ENCODE results near the gene COL1A1.

COL1A1 gene

GRCh38 chr17:50151937-50152547 is 49.4 kb downstream of the COL1A1 start:
- Histone ChIP-seq H3K27me3 (ENCODE audit: insufficient read depth, low read length) (no peaks in the 10 kb centered on the region), H3K9me3 (ENCODE audit: low read length) (no peaks in the 10 kb centered on the region), H3K4me3 (ENCODE audit: low read length) (peak overlapping the region; percentile 69), H2AFZ (ENCODE audit: low read depth, low read length) (peak overlapping the region; percentile 79), H3K4me1 (ENCODE audit: insufficient read depth, low read length) (peaks cover 32% of the 10 kb centered on the region), H3K36me3 (ENCODE audit: insufficient read depth, low read length) (no peaks in the 10 kb centered on the region)

- H3K4me3 ChIP-seq (ENCODE audit: low read length) = peak overlapping the region; percentile 69
- H2AFZ ChIP-seq (ENCODE audit: low read depth, low read length) = no peak overlapping the region
- H3K27me3 ChIP-seq (ENCODE audit: insufficient read depth, low read length) = no peaks in the 10 kb centered on the region
- H3K36me3 ChIP-seq (ENCODE audit: insufficient read depth, low read length) = no peaks in the 10 kb centered on the region
- H3K9me3 ChIP-seq (ENCODE audit: low read length) = no peaks in the 10 kb centered on the region
- H3K4me1 ChIP-seq (ENCODE audit: insufficient read depth, low read length) = peaks cover 39% of the 10 kb centered on the region
Observed at GRCh38 chr17:50151041-50151936, 50.1 kb downstream of the COL1A1 start.

DNA sequence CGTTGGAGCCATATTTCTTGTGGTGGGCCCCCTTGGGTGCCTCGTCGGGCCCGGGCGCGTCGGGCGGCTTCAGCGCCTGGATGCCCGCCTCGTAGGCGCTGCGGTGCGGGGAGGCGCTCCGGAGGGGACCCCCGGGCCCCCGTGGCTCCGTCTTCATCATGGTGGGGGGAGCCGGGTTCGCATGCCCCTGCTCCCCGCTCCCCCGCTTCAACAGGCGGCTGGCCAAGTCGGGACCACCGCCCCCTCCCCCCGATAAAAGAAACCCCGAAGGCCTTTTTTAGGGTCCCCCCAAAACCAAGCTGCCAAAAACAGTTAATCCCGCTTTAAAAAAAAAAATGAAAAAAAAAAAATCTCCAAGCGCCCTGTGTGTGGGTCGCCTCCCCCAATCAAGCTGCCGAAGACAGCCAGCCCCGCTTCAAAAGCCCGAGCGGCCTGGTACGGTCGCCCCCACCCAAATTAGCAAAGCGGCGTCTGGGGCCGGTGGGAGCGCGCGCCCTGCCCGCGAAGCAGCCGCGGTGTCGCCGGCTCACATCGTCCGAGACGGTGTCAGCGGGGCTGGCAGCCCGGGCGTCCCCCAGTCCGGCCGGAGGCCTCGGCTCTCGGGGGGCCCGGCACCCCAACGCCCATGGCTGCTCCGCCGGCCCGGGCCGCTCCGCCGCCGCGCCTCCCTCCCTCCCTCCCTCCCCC is 50.9 kb downstream of the COL1A1 start, which contains the start of gene PPP1R9B:
TSS of gene PPP1R9B (minus strand) at position 324 of the 687 bp plus-strand sequence. CDS start at position 160, 164 bp downstream.
- Histone ChIP-seq H3K9me3 (ENCODE audit: low read length) (no peaks in the 10 kb centered on the region), H3K36me3 (ENCODE audit: insufficient read depth, low read length) (no peaks in the 10 kb centered on the region), H3K4me1 (ENCODE audit: insufficient read depth, low read length) (peaks cover 39% of the 10 kb centered on the region), H3K4me3 (ENCODE audit: low read length) (peak within 1 kb of the TSS; percentile 69), H3K27me3 (ENCODE audit: insufficient read depth, low read length) (no peaks in the 10 kb centered on the region), H2AFZ (ENCODE audit: low read depth, low read length) (peak within 1 kb of the TSS; percentile 14)

DNA sequence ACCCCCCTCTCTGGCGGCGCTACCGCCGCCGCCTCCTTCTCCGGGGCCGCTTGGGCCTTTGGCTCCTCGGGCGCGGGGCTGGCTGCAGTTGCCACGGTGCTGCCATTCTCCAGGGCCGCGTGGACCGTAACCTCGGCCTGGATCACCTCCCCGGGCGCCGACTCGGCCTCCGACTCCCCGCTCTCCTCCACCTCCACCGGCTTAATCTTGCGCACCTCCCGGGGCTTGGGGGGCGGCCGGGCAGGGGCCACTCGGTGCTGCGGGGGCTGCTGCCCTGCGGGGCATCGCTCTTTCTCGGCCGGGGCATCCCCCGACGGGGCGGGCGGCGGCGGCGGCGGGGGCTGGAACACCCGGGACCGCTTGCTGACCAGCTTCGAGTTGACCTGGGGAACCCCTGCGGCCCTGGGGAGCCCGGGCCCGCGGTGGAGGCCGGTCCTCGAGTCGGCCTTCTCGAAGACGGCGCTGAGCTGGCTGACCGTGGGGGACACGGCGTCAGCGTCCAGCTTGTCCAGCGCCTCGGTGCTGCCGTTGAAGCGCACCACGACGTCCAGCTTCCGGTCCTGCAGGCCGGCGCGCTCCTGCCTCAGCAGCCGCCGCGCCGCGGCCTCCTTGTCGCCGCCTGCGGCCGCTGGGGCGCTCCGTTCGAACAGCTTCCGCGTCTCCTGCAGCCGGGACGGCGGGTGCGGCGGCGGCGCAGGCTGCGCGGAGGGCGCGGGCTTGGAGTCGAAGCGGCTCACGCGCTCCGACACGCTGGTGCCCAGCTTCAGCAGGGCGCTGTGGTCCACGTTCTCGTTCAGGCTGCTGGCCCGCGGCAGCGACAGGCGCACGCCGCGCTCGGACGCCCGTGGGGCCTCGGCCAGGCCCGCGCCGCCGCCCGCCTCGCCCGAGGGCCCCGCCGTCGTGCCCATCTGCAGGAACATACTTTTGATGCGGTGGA is 51.7 kb downstream of the COL1A1 start:
- no peaks in the 10 kb centered on the region for H3K27me3 ChIP-seq (ENCODE audit: insufficient read depth, low read length)
- H3K4me1 ChIP-seq (ENCODE audit: insufficient read depth, low read length) = peaks cover 39% of the 10 kb centered on the region
- H3K36me3 ChIP-seq (ENCODE audit: insufficient read depth, low read length) = peaks cover 1% of the 10 kb centered on the region
- H2AFZ ChIP-seq (ENCODE audit: low read depth, low read length) = peak overlapping the region; percentile 14
- peak overlapping the region; percentile 69 for H3K4me3 ChIP-seq (ENCODE audit: low read length)
- no peaks in the 10 kb centered on the region for H3K9me3 ChIP-seq (ENCODE audit: low read length)

- H3K9me3 ChIP-seq (ENCODE audit: low read length) = no peaks in the 10 kb centered on the region
- no peak overlapping the region for H2AFZ ChIP-seq (ENCODE audit: low read depth, low read length)
- H3K4me1 ChIP-seq (ENCODE audit: insufficient read depth, low read length) = peaks cover 39% of the 10 kb centered on the region
- peak overlapping the region; percentile 69 for H3K4me3 ChIP-seq (ENCODE audit: low read length)
- H3K36me3 ChIP-seq (ENCODE audit: insufficient read depth, low read length) = peaks cover 8% of the 10 kb centered on the region
- H3K27me3 ChIP-seq (ENCODE audit: insufficient read depth, low read length) = no peaks in the 10 kb centered on the region
Observed at GRCh38 chr17:50149091-50149416, 52.4 kb downstream of the COL1A1 start.

- H2AFZ ChIP-seq (ENCODE audit: low read depth, low read length) = no peak overlapping the region
- H3K9me3 ChIP-seq (ENCODE audit: low read length) = no peaks in the 10 kb centered on the region
- H3K4me3 ChIP-seq (ENCODE audit: low read length) = peak overlapping the region; percentile 69
- peaks cover 39% of the 10 kb centered on the region for H3K4me1 ChIP-seq (ENCODE audit: insufficient read depth, low read length)
- peaks cover 14% of the 10 kb centered on the region for H3K36me3 ChIP-seq (ENCODE audit: insufficient read depth, low read length)
- H3K27me3 ChIP-seq (ENCODE audit: insufficient read depth, low read length) = no peaks in the 10 kb centered on the region
Observed at GRCh38 chr17:50148226-50149090, 53.0 kb downstream of the COL1A1 start.

GRCh38 chr17:50147841-50148225 is 53.6 kb downstream of the COL1A1 start:
- no peak overlapping the region for H2AFZ ChIP-seq (ENCODE audit: low read depth, low read length)
- peaks cover 39% of the 10 kb centered on the region for H3K4me1 ChIP-seq (ENCODE audit: insufficient read depth, low read length)
- H3K36me3 ChIP-seq (ENCODE audit: insufficient read depth, low read length) = peaks cover 19% of the 10 kb centered on the region
- H3K4me3 ChIP-seq (ENCODE audit: low read length) = peak overlapping the region; percentile 69
- no peaks in the 10 kb centered on the region for H3K27me3 ChIP-seq (ENCODE audit: insufficient read depth, low read length)
- H3K9me3 ChIP-seq (ENCODE audit: low read length) = no peaks in the 10 kb centered on the region

DNA sequence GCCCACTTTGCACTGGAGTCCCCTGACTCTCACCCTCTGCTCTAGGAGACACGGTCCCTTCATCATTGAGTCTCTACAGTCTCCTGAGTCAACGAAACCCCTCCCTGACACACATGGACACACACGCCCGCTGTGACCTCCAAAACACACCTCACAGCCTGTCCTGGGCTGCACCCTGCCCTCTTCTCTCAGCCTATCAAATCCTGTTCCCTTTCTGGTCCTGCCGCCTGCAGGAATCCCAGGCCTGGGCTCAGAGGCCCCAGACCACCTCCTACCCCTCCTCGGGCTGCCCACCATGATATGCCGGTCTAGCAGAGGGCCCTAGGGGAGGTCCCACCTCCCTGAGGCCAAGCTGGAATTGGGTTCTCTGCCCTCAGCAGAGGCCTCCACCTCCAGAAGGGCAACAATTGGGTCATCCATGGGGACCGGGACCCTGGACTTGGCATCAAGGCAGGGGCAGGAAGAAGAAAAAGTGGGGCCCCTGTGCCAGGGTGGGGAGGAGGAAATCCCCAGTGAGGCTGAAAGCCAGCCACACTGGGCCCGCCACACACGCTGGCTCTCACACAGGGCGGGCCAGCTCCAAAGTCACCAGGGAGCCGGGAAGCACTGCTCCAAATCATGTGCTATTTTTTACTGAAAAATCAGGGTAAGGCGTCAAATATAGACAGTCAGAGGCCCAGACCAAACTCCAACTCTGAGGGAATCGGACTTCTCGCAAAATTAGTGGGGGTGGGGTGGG is 54.3 kb downstream of the COL1A1 start:
- Histone ChIP-seq H3K9me3 (ENCODE audit: low read length) (no peaks in the 10 kb centered on the region), H3K27me3 (ENCODE audit: insufficient read depth, low read length) (no peaks in the 10 kb centered on the region), H3K4me3 (ENCODE audit: low read length) (no peak overlapping the region), H3K4me1 (ENCODE audit: insufficient read depth, low read length) (peaks cover 35% of the 10 kb centered on the region), H2AFZ (ENCODE audit: low read depth, low read length) (no peak overlapping the region), H3K36me3 (ENCODE audit: insufficient read depth, low read length) (peaks cover 26% of the 10 kb centered on the region)

DNA sequence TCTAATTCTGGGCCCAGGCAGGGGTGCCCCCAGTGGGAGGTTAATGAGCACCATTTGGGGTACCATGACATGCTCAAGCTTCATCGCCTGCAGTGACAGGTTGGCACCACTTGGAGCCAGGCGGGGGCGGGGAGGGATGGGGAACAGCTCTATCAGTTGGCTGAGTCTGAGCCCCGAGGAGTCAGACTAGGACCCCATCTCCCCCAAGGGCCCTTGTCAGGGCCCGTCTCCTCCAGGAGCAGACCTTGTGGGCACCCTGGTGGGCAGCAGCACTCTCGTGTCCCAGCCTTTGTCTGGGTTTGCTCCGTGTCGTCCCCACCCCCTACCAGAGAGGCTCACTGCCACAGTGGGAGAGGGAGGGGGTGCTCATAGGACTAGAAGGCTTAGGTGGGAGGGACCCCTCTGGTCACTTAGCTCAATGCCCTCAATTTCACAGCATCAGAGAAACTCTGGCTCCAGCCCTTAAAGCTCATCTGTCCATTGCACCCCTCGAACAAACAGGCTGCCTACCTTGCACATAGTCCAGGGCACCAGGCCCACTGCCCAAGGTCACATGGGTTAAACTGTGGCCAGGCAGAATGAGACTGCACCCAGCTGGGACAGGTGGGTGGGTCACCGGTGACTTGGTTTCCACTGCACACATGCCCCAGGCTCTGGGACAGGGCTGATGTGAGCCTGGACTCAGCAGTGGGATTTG is 55.1 kb downstream of the COL1A1 start:
- peaks cover 33% of the 10 kb centered on the region for H3K4me1 ChIP-seq (ENCODE audit: insufficient read depth, low read length)
- H3K36me3 ChIP-seq (ENCODE audit: insufficient read depth, low read length) = peaks cover 32% of the 10 kb centered on the region
- no peaks in the 10 kb centered on the region for H3K9me3 ChIP-seq (ENCODE audit: low read length)
- no peak overlapping the region for H2AFZ ChIP-seq (ENCODE audit: low read depth, low read length)
- no peak overlapping the region for H3K4me3 ChIP-seq (ENCODE audit: low read length)
- H3K27me3 ChIP-seq (ENCODE audit: insufficient read depth, low read length) = no peaks in the 10 kb centered on the region

GRCh38 chr17:50145532-50146229 is 55.8 kb downstream of the COL1A1 start:
- peaks cover 37% of the 10 kb centered on the region for H3K36me3 ChIP-seq (ENCODE audit: insufficient read depth, low read length)

More at GRCh38 chr17:50145532-50146229, 55.8 kb downstream of the COL1A1 start:
- peaks cover 33% of the 10 kb centered on the region for H3K4me1 ChIP-seq (ENCODE audit: insufficient read depth, low read length)
- no peaks in the 10 kb centered on the region for H3K9me3 ChIP-seq (ENCODE audit: low read length)
- no peak overlapping the region for H3K4me3 ChIP-seq (ENCODE audit: low read length)
- no peaks in the 10 kb centered on the region for H3K27me3 ChIP-seq (ENCODE audit: insufficient read depth, low read length)
- H2AFZ ChIP-seq (ENCODE audit: low read depth, low read length) = no peak overlapping the region

All from neuron (in vitro differentiated cells).